Measurements from ENCODE around the gene IQCM. TPM values are rescaled to one million over a fixed set of nuclear protein-coding genes. Genes with fewer than 3 reads are reported as not detected.

The IQCM gene
- total and polyA plus RNA-seq, 10 of the 15 experiments (the other 5 are each of a cell fraction or from before 2014, with no cell fraction given), result not detected

- TF ChIP-seq NR2C2 (IDR thresholded peaks at IDR 0.05; ENCODE audit: borderline replicate concordance, control insufficient read depth, insufficient read length, low read depth), result no peak
- TF ChIP-seq CBX5 (IDR thresholded peaks at IDR 0.05; ENCODE audit: low read depth), result no peak
- TF ChIP-seq SPI1 (IDR thresholded peaks at IDR 0.05; ENCODE audit: borderline replicate concordance, insufficient read depth, low read depth, low read length), result no peak
- no peak for TF ChIP-seq FOXM1 (IDR thresholded peaks at IDR 0.05; ENCODE audit: low read depth, low read length)
- no peak for TF ChIP-seq ZNF622 (IDR thresholded peaks at IDR 0.05)
- TF ChIP-seq CBX3 (IDR thresholded peaks at IDR 0.05; ENCODE audit: borderline replicate concordance, low read depth), result no peak
- no peak for TF ChIP-seq ASH2L (IDR thresholded peaks at IDR 0.05; ENCODE audit: borderline replicate concordance, low read depth)
- TF ChIP-seq NFXL1 (IDR thresholded peaks at IDR 0.05; ENCODE audit: borderline replicate concordance), result no peak
Observed at GRCh38 chr4:149788300-149788699, 27.3 kb downstream of the IQCM start (continued).

DNA sequence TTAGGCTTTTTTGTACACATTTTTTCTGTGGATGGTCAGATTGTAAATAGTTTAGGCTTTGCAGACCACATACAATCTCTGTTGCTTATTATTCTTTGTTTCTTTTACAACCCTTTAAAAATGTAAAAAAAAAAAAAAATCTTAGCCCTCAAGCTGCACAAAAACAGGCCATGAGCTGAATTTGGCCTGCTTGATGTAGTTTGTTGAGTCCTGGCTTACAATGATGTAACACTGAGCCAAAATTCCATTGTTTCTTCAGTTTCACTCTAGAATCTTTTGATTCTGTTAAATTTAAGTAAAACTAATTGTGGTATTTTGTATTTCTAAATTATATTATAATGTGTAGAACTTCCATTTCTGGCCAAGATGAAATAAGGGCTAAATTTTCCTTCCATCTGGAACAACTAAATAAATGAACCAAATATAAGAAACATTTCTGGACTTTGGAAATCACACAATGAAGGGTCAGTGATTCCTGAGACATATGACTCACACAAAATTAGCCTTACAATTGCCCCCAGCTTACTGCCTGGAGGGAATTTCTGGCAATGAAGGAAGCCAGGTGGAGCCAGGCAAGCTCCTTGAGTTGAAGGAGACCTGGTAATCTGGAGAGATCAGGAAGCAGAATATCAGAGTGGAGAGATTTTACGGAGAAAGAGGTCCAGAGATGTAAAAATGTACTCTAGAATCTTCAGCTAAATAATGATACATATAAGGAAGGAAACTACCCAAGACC is 29.8 kb downstream of the IQCM start:
- H3K9me3 ChIP-seq (replicated peaks; ENCODE audit: control insufficient read depth, insufficient read depth, low read length), result no peaks in the 10 kb centered on the region
- SMC1A ChIA-PET (ENCODE audit: uncharacterized antibody, unreplicated experiment), result no interaction called here
- no peaks in the 10 kb centered on the region for H3K79me2 ChIP-seq (ENCODE audit: control insufficient read depth, insufficient read depth, low read length)
- DNase-seq (ENCODE audit: low read depth, low spot score), result no peak
- FAIRE-seq, result no peak
- CTCF ChIA-PET, result no interaction called here
- no TSS peak for BruUV-seq (replicated peaks)
- H3K36me3 ChIP-seq (ENCODE audit: control insufficient read depth in 2 of 2, insufficient read depth in 2 of 2, low read length in 1 of 2), result no peaks in the 10 kb centered on the region
- H3K4me3 ChIP-seq, result no peak overlapping the region
- in situ Hi-C loops (cut with MboI), result no loop called here
- 57% methylated on average over 1 of the region's 1 CpG for WGBS (ENCODE audit: insufficient coverage, insufficient replicate concordance, low lambda C conversion rate, missing lambda C conversion rate)
- H3K27ac ChIP-seq (ENCODE audit: control insufficient read depth, insufficient read depth), result no peak overlapping the region
- no peak overlapping the region for H3K4me2 ChIP-seq (ENCODE audit: control insufficient read depth, insufficient read depth)
- no peaks in the 10 kb centered on the region for H4K20me1 ChIP-seq (ENCODE audit: control insufficient read depth, insufficient read depth)
- no peak overlapping the region for H2AFZ ChIP-seq (ENCODE audit: control insufficient read depth, low read depth, low read length)
- ATAC-seq, result no peak
- H3K4me1 ChIP-seq (ENCODE audit: control insufficient read depth, insufficient read depth, low read length), result no peaks in the 10 kb centered on the region
- TF ChIP-seq JUND (IDR thresholded peaks at IDR 0.05; ENCODE audit: low read depth, low read length), result no peak
- intact Hi-C loops (cut with micrococcal nuclease; ENCODE audit: unreplicated experiment), result no loop called here
- H3K27me3 ChIP-seq (replicated peaks in 1 of 2; ENCODE audit: control insufficient read depth in 2 of 2, insufficient read depth in 2 of 2, low read length in 1 of 2), result no peaks in the 10 kb centered on the region
- no peak overlapping the region for H3K9ac ChIP-seq (ENCODE audit: control insufficient read depth, insufficient read depth, low read length)
- RAD21 ChIA-PET (ENCODE audit: unreplicated experiment), result no interaction called here
- POLR2A ChIA-PET, result no interaction called here
